ENCODE data around the gene SYNM. TPM values are rescaled to one million over a fixed set of nuclear protein-coding genes. Genes with fewer than 3 reads are reported as not detected.

Gene SYNM
- total RNA-seq, 1 experiment from 2014 or later, result 1.9 TPM

DNA sequence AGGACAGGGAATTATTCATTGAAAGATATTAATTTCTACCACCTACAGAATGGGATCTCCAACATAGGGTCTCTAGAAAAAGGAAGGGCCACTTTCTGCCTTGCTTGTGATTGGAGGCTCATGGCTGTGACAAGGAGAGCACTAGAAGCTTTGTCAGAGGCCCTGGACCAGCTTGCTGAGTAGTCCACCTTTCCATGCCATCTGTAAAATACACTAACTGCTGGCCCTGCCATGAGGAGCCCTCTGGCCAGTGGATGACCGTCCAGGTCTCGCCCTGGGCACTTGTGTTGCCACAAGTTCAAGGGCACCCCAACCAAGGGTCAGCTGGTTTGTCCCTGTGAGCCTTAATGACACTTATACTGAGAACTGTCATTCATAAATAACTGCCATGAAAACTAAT, 1.6 kb upstream of the SYNM start:
- Histone ChIP-seq H2AFZ (ENCODE audit: low read length) (no peak overlapping the region), H4K8ac (replicated peaks; ENCODE audit: insufficient read length, low read depth, low read length) (no peak overlapping the region), H3K14ac (ENCODE audit: insufficient read depth, low read length) (no peak overlapping the region), H3K56ac (ENCODE audit: insufficient read length, low read depth, low read length) (no peak overlapping the region), H4K5ac (ENCODE audit: insufficient read length, low read depth, low read length) (no peak overlapping the region), H4K20me1 (ENCODE audit: control insufficient read depth, insufficient read depth, insufficient read length) (peaks cover 3% of the 10 kb centered on the region), H3T11ph (ENCODE audit: low read length) (no peak overlapping the region), H3K4ac (ENCODE audit: low read depth, low read length) (no peak overlapping the region), H3K4me2 (ENCODE audit: insufficient read depth, insufficient read length, low read length) (no peak overlapping the region), H2BK5ac (ENCODE audit: insufficient read length, low read length) (no peak overlapping the region), H2BK120ac (ENCODE audit: low read depth, low read length, poor library complexity, severe bottlenecking) (no peak overlapping the region), H2BK20ac (ENCODE audit: low read depth, low read length, poor library complexity, severe bottlenecking) (no peak overlapping the region), H3K79me1 (ENCODE audit: insufficient read depth, low read depth, low read length, poor library complexity, severe bottlenecking) (no peaks in the 10 kb centered on the region), H3K79me2 (ENCODE audit: insufficient read depth, low read length) (no peaks in the 10 kb centered on the region), H4K91ac (ENCODE audit: insufficient read length, low read depth, low read length) (no peak overlapping the region), H3K9me3 (ENCODE audit: control insufficient read depth, low read depth, low read length) (no peaks in the 10 kb centered on the region), H2BK12ac (ENCODE audit: insufficient read length, low read depth, low read length) (no peak overlapping the region), H3K18ac (ENCODE audit: insufficient read length, low read depth, low read length) (no peak overlapping the region), H2BK15ac (ENCODE audit: low read depth, low read length) (no peak overlapping the region), H3K23me2 (ENCODE audit: insufficient read length, low read depth, low read length, poor library complexity, severe bottlenecking) (peaks cover 6% of the 10 kb centered on the region), H3K4me1 (ENCODE audit: insufficient read depth, low read length) (no peaks in the 10 kb centered on the region), H2AK5ac (ENCODE audit: insufficient read length, low read length) (no peak overlapping the region), H3K23ac (ENCODE audit: insufficient read length, low read depth, low read length) (no peak overlapping the region), H3K27me3 (ENCODE audit: insufficient read depth, low read length) (peaks cover 23% of the 10 kb centered on the region; the same call in 1 of the 2 replicates), H3K9ac (ENCODE audit: extremely low read depth, insufficient read length, low read length) (no peak overlapping the region), H3K27ac (ENCODE audit: insufficient read length, low read depth, low read length) (no peak overlapping the region)
- TF ChIP-seq, protein P1, sequence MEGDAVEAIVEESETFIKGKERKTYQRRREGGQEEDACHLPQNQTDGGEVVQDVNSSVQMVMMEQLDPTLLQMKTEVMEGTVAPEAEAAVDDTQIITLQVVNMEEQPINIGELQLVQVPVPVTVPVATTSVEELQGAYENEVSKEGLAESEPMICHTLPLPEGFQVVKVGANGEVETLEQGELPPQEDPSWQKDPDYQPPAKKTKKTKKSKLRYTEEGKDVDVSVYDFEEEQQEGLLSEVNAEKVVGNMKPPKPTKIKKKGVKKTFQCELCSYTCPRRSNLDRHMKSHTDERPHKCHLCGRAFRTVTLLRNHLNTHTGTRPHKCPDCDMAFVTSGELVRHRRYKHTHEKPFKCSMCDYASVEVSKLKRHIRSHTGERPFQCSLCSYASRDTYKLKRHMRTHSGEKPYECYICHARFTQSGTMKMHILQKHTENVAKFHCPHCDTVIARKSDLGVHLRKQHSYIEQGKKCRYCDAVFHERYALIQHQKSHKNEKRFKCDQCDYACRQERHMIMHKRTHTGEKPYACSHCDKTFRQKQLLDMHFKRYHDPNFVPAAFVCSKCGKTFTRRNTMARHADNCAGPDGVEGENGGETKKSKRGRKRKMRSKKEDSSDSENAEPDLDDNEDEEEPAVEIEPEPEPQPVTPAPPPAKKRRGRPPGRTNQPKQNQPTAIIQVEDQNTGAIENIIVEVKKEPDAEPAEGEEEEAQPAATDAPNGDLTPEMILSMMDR (conservative IDR thresholded peaks at IDR 0.05), result no peak
- no peak overlapping the region for H3K4me3 Mint-ChIP-seq
- H3K4me1 Mint-ChIP-seq, result peaks cover 6% of the 10 kb centered on the region in 2 experiments; a peak in 2 of 4 replicates
- peak overlapping the region in 1 of 3 experiments; percentile 43; a peak in 1 of 7 replicates for H3K27ac Mint-ChIP-seq
- H3K9me3 Mint-ChIP-seq, result no peaks in the 10 kb centered on the region; a peak in 1 of 5 replicates
- no peaks in the 10 kb centered on the region; a peak in 1 of 7 replicates for H3K36me3 Mint-ChIP-seq (ENCODE audit: insufficient read depth in 1 of 3, low read depth in 3 of 3)
- WGBS (ENCODE audit: extremely low coverage, insufficient read length, low lambda C conversion rate), result no CpG with 5 or more reads among the region's 2 CpGs
- H3K27me3 Mint-ChIP-seq (ENCODE audit: low read depth), result peaks cover 77% of the 10 kb centered on the region
- no peak for DNase-seq

Data from H9 (cell line).